GM12801 (cell line): Measurements from ENCODE around the gene VN1R2.
"Not testable (repeated sequence)": the region's sequence is repeated elsewhere in the genome, so short reads cannot be mapped to it uniquely, and the experiment has no call there.

ENCODE experiments used
- TF ChIP-seq, protein P1 (sequence below): IDR thresholded peaks from one replicate; pipeline ENCODE4 v1.5.1; 2011; ENCODE audit warnings: control low read depth; ENCODE audit not compliant: insufficient read length; ENCODE audit errors: extremely low read depth

The VN1R2 gene

GRCh38 chr19:53257715-53258342, at the start of gene VN1R2:
TSS of gene VN1R2 (plus strand) at chr19:53258292. CDS start at chr19:53258376, 84 bp downstream.
- TF ChIP-seq, protein P1, sequence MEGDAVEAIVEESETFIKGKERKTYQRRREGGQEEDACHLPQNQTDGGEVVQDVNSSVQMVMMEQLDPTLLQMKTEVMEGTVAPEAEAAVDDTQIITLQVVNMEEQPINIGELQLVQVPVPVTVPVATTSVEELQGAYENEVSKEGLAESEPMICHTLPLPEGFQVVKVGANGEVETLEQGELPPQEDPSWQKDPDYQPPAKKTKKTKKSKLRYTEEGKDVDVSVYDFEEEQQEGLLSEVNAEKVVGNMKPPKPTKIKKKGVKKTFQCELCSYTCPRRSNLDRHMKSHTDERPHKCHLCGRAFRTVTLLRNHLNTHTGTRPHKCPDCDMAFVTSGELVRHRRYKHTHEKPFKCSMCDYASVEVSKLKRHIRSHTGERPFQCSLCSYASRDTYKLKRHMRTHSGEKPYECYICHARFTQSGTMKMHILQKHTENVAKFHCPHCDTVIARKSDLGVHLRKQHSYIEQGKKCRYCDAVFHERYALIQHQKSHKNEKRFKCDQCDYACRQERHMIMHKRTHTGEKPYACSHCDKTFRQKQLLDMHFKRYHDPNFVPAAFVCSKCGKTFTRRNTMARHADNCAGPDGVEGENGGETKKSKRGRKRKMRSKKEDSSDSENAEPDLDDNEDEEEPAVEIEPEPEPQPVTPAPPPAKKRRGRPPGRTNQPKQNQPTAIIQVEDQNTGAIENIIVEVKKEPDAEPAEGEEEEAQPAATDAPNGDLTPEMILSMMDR = not testable (repeated sequence)

- TF ChIP-seq, protein P1 = no peak
These were observed 45.3 kb upstream of the VN1R2 start for GRCh38 chr19:53212703-53213320.

DNA sequence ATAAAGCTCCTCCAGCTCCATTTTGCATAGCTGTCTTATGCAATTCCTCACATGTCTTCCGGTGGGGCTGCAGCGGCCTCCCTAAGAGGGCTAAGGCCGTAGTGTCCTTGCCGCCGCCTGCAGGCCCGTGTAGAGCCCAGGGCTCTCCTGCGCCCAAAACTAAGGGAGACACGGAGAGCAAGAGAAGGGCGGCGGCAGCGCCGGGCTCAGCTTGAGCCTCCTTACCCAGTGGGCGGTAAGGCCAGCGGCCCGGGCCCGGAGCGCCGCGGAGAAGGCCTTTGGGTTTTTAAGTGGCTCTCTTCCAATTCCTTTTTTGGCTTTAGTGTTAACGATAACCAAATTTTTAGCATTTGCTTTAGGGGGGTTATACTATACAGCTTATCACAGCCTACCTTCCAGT, 33.5 kb upstream of the VN1R2 start:
- TF ChIP-seq, protein P1 = no peak

- TF ChIP-seq, protein P1 = no peak
These were observed 20.8 kb upstream of the VN1R2 start for GRCh38 chr19:53237114-53237777.

DNA sequence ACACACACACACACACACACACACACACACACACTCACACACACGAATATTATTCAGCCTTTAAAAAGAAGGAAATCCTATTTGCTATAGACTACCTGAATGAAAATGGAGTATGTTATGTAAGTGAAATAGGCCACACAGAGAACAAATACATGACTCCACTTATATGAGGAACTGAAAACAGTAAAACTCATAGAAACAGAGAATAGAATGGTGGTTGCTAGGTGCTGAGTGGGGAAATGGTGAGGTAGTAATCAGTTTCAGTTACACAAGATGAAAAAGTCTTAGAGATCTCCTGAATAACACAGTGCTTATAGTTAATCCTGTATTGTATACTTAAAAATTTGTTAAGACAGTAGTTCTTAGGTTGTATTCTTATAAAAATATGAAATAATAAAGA, 11.6 kb upstream of the VN1R2 start:
- TF ChIP-seq, protein P1 = no peak

DNA sequence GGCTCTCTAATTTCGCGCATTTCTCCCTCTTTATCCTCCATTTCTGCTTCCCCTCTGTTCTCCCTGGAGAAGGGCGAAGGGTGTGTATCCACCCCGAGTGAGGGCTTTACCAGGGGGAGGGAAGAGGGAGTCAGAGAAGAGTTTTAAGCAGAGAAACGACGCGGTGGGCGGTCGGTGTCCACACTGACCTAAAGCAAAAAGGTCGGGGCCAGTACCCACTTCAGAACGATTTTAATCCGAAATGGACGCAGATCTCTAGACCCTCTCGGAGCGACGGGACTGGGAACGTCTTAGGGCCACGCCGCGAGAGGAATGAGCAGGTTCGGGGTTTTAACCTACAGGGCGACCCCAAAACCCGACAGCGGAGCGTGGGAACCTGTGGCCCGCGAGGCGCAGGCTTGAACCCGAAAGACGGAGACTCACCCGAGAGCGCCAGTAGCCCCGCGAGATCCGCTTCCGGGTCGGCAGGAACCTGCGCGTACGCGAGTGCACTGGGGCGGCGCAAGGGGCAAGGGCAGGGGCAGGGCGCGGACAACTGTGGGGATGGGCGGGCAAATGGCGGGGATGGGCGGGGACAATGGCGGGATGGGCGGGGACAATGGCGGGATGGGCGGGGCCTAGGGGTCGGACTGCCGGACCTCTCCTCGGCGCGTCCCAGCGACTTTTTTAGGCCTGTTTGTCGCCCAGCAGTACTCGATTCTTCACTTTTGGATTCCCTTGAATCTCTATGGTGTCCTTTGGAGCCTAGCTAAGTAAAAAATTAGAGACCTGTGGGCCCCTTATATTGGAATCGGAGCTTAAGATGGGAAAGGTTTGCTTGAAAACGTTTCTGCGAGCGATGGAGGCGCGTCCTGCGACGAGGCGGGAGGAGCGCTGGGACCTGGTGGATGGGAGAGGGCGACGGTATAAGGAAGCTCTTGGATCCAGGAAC, 3.4 kb upstream of the VN1R2 start, which contains the start of gene ZNF677:
Gene ZNF677 (minus strand): TSS at position 463 of the 931 bp plus-strand sequence. CDS start 3,323 bp downstream, outside the sequence.
- TF ChIP-seq, protein P1 = no peak
